ENCODE results near the gene HCRTR1. TPM values are rescaled to one million over a fixed set of nuclear protein-coding genes. Genes with fewer than 3 reads are reported as not detected.

Gene HCRTR1
- total and polyA plus RNA-seq, 2 donors (not counting 3 experiments of a cell fraction or from before 2014, with no cell fraction given) = 0.93 to 1.5 TPM

DNA sequence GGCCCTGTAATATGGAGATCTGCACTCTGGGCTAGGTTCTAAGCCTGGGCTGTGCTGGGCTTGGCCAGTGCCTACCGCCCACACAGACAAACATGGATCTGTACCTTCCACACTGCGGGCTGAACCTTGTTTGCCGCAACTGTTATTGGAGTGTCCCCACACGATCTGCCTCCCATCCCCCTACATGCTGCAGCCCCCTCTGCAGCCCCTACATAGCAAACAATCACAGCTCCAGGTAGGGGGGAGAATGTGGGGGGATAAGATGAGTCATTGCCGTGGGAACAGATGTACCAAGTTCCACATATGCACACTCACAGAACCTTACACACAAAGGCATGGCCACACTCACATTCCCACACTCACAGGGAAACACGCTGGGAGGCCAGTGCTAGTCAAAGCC lies 2.1 kb upstream of the HCRTR1 start:
- Histone ChIP-seq H3K79me2 (ENCODE audit: control insufficient read depth, insufficient read depth, low read length) (no peaks in the 10 kb centered on the region), H3K27me3 (ENCODE audit: control insufficient read depth in 2 of 2, insufficient read depth in 2 of 2, low read length in 2 of 2) (peaks cover 0 to 1% of the 10 kb centered on the region in 2 experiments), H3K9me1 (replicated peaks; ENCODE audit: control insufficient read depth, extremely low read depth, insufficient read depth, low read length) (no peaks in the 10 kb centered on the region), H3K4me2 (ENCODE audit: insufficient read depth, low read length) (no peak overlapping the region), H3K4me3 (replicated peaks in 1 of 3; ENCODE audit: insufficient read depth in 1 of 3, low read depth in 1 of 3, low read length in 3 of 3) (no peak overlapping the region), H3K9ac (replicated peaks; ENCODE audit: extremely low read depth, insufficient read depth, low read length) (no peak overlapping the region), H3K4me1 (ENCODE audit: control insufficient read depth, extremely low read depth, insufficient read depth, low read length) (no peaks in the 10 kb centered on the region), H3K9me3 (replicated peaks; ENCODE audit: control insufficient read depth, insufficient read depth, low read length) (no peaks in the 10 kb centered on the region), H4K20me1 (replicated peaks; ENCODE audit: control insufficient read depth, extremely low read depth, insufficient read depth, low read length) (no peaks in the 10 kb centered on the region), H2AFZ (ENCODE audit: low read depth, low read length) (no peak overlapping the region), H3K36me3 (ENCODE audit: control insufficient read depth in 2 of 2, extremely low read depth in 1 of 2, insufficient read depth in 2 of 2, low read length in 2 of 2) (no peaks in the 10 kb centered on the region), H3K27ac (ENCODE audit: insufficient read depth, low read depth, low read length) (no peak overlapping the region)
- POLR2A ChIA-PET = no interaction called here
- no peak for FAIRE-seq
- no peak for TF ChIP-seq FOS (IDR thresholded peaks at IDR 0.05; ENCODE audit: borderline replicate concordance, insufficient read depth, low read length)
- no peak for TF ChIP-seq MYC (IDR thresholded peaks at IDR 0.05; ENCODE audit: low read depth, low read length)
- no peak for TF ChIP-seq JUN (IDR thresholded peaks at IDR 0.05; ENCODE audit: borderline replicate concordance, insufficient read depth, insufficient read length, low read depth)
- TF ChIP-seq POLR2A (IDR thresholded peaks at IDR 0.05; ENCODE audit: low read depth, low read length) = no peak
- no peak for TF ChIP-seq CTCF (IDR thresholded peaks at IDR 0.05; ENCODE audit: extremely low read depth in 1 of 2, insufficient read depth in 1 of 2, low read depth in 1 of 2, low read length in 2 of 2)
- no peak for TF ChIP-seq MAX (IDR thresholded peaks at IDR 0.05; ENCODE audit: insufficient read depth, insufficient read length)
- no peak for TF ChIP-seq GATA2 (IDR thresholded peaks at IDR 0.05; ENCODE audit: insufficient read depth, insufficient read length, low read depth, low read length)
- TF ChIP-seq EZH2 (IDR thresholded peaks at IDR 0.05; ENCODE audit: borderline replicate concordance, low read depth, low read length, severe bottlenecking) = no peak
- no peak for TF ChIP-seq POLR2AphosphoS5 (IDR thresholded peaks at IDR 0.05; ENCODE audit: insufficient read depth, low read depth, low read length)
- CTCF ChIA-PET = no interaction called here
- intact Hi-C loops (cut with micrococcal nuclease) = loop anchor here (10.0 kb wide), 1 partner anchor 221 kb away; no protein-coding TSS in a partner anchor
- no peak for DNase-seq (ENCODE audit: low read depth, low spot score)
- BruUV-seq (replicated peaks) = no TSS peak
- dilution Hi-C loops (cut with MboI; ENCODE audit: extremely low pct_ligation_motif_present, low sequenced_read_pairs) = no loop called here

Data from endothelial cell of umbilical vein (primary cell).